Karpas-422 (cell line): ENCODE results near the gene C19orf81. TPM values are rescaled to one million over a fixed set of nuclear protein-coding genes. Genes with fewer than 3 reads are reported as not detected.

Experiments used
- DNase-seq: peaks from one replicate; pipeline ENCODE4 v3.0.0-alpha.2; 2015
- H2AFZ ChIP-seq: fragments of 200-600 bp; sonication (generic); 2 replicates; pipeline ENCODE4 v1.6.1; 2014; ENCODE audit warnings: antibody characterized with exemption, low read length, mixed read lengths
- H3K27ac ChIP-seq: fragments of 200-600 bp; sonication (generic); 2 replicates; pipeline ENCODE4 v1.5.1; 2014; ENCODE audit warnings: mild to moderate bottlenecking, low read length, moderate library complexity
- H3K27me3 ChIP-seq: fragments of 200-600 bp; sonication (generic); 2 replicates; pipeline ENCODE4 v1.6.1; 2014; ENCODE audit warnings: low read length, mixed read lengths
- H3K36me3 ChIP-seq: fragments of 200-600 bp; sonication (generic); 2 replicates; pipeline ENCODE4 v1.6.1; 2014; ENCODE audit warnings: low read length, mixed read lengths; ENCODE audit not compliant: insufficient read depth
- H3K4me1 ChIP-seq: fragments of 200-600 bp; sonication (generic); 2 replicates; pipeline ENCODE4 v1.6.1; 2014; ENCODE audit warnings: mild to moderate bottlenecking, low read length, mixed read lengths
- H3K4me2 ChIP-seq: fragments of 200-600 bp; sonication (generic); 2 replicates; pipeline ENCODE4 v1.6.1; 2014; ENCODE audit warnings: low read length, low read depth, mild to moderate bottlenecking; ENCODE audit not compliant: poor library complexity, severe bottlenecking
- H3K4me3 ChIP-seq: fragments of 200-600 bp; sonication (generic); 2 replicates; pipeline ENCODE4 v1.5.1; 2014; ENCODE audit warnings: mild to moderate bottlenecking, antibody characterized with exemption, low read length, mixed read lengths
- H3K79me2 ChIP-seq: fragments of 200-600 bp; sonication (generic); 2 replicates; pipeline ENCODE4 v1.6.1; 2014; ENCODE audit warnings: mild to moderate bottlenecking, low read length, mixed read lengths
- H3K9ac ChIP-seq: fragments of 200-600 bp; sonication (generic); 2 replicates; pipeline ENCODE4 v1.6.0; 2014; ENCODE audit warnings: low read length
- H3K9me2 ChIP-seq: fragments of 200-600 bp; sonication (generic), shearing (Covaris generic); replicated peaks from 2 replicates; pipeline ENCODE4 v1.6.0; 2014; ENCODE audit warnings: mild to moderate bottlenecking, low read length, moderate library complexity; ENCODE audit not compliant: insufficient read depth
- H3K9me3 ChIP-seq: fragments of 300-700, 200-600 bp; sonication (generic); 2 replicates; pipeline ENCODE4 v1.6.1; 2014; ENCODE audit warnings: low read length, mixed read lengths
- H4K20me1 ChIP-seq: fragments of 200-600 bp; sonication (generic); 2 replicates; pipeline ENCODE4 v1.6.1; 2014; ENCODE audit warnings: mild to moderate bottlenecking, antibody characterized with exemption, low read length, low read depth; ENCODE audit not compliant: insufficient read depth
- total RNA-seq: library from RNA; depleted of rRNA; stranded (reverse); fragments of >200 nt; shearing (Covaris generic); gene quantifications from 2 replicates; pipeline ENCODE4 v1.2.3, GENCODE V29; 2014; ENCODE audit warnings: low replicate concordance

The C19orf81 gene
- total RNA-seq, 1 experiment from 2014 or later: not detected

DNA sequence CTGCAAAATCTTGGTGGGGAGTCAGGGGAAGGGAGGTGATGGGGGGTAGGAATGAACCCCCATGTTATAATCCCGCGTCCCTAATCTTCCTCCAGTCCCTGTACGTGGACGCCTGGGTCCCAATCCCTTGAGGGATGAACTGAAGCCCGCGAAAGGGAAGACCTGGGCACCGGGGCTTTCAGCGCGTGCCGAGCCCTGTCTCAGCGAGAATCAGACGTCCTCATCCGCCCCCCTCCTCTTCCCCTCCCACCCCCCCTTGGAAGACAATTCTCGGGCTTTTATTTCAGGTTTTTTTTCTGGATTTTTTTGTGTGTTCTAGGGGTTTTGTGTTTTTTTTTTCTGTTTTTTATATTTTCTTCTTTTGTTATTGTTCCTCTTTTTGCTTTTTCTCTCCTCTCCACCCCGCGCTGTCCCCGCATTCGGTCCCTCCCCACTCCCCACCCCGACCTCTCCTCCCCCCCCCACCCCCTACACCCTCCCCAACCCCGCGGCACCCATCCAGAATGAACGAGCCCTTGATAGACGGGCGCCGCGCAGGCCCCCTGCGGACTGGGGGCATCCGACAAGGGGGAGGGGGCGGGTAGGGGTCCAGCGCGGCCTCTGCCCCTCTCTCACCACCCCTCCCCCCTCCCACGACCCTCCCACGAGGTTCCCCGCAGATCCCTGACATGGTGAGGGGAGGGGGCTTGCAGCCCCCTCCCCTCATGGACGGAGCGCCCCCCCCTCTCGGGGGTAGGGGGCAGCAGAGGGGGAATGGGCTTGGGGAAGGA is 10.3 kb downstream of the C19orf81 start:
- Histone ChIP-seq H3K4me2 (no peak overlapping the region), H3K4me3 (no peak overlapping the region), H3K4me1 (peaks cover 15% of the 10 kb centered on the region), H3K9me3 (no peaks in the 10 kb centered on the region), H3K27me3 (no peaks in the 10 kb centered on the region; the same call in 1 of the 2 replicates), H3K9me2 (no peaks in the 10 kb centered on the region), H4K20me1 (no peaks in the 10 kb centered on the region), H3K36me3 (no peaks in the 10 kb centered on the region), H3K9ac (no peak overlapping the region), H3K79me2 (no peaks in the 10 kb centered on the region), H2AFZ (no peak overlapping the region), H3K27ac (no peak overlapping the region)
- DNase-seq: no peak

DNA sequence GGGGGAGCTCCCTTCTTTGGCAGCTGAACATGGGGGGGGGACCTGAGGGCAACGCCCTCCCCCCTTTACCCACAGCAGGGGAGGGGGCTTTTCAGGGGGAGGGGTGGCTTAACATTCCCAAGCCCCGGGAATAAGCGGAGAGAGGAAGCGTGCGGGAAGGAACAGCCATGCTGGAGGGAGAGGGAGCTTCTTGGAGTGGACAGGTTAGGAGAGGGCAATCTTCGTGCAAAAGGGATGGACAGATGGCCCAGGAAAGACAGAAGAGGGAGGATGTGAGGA is 10.8 kb downstream of the C19orf81 start:
- Histone ChIP-seq H3K36me3 (no peaks in the 10 kb centered on the region), H3K79me2 (no peaks in the 10 kb centered on the region), H3K4me3 (no peak overlapping the region), H3K4me2 (no peak overlapping the region), H3K9me2 (no peaks in the 10 kb centered on the region), H3K4me1 (peaks cover 15% of the 10 kb centered on the region), H3K9me3 (no peaks in the 10 kb centered on the region), H3K27ac (no peak overlapping the region), H4K20me1 (no peaks in the 10 kb centered on the region), H2AFZ (no peak overlapping the region), H3K27me3 (no peaks in the 10 kb centered on the region; the same call in 1 of the 2 replicates), H3K9ac (no peak overlapping the region)
- no peak for DNase-seq

DNA sequence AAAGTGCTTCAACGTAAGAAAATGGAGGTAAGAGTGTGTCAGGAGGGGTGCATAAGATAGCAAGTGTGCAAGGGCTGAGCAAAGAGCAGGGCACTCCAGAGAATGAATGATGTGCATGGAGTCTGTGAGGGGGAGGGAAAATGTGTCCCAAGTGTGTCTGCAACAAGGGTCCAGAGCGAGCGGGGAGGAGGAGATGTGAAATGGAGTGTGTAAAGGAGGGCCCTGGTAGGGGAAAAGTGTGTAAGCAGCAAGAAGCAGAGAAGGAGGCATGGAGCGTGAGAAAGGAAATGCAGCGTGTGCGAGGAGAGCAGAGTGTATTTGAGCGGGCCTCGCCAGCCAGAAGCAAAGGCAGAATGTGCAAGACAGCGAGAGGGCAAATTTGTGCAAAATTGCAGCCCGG is 11.8 kb downstream of the C19orf81 start:
- H3K79me2 ChIP-seq: no peaks in the 10 kb centered on the region
- no peaks in the 10 kb centered on the region; the same call in 1 of the 2 replicates for H3K27me3 ChIP-seq
- no peak overlapping the region for H2AFZ ChIP-seq
- peaks cover 15% of the 10 kb centered on the region for H3K4me1 ChIP-seq
- no peaks in the 10 kb centered on the region for H3K9me3 ChIP-seq
- DNase-seq: peak; percentile 74
- no peak overlapping the region for H3K27ac ChIP-seq
- H4K20me1 ChIP-seq: no peaks in the 10 kb centered on the region
- no peak overlapping the region for H3K4me3 ChIP-seq
- no peak overlapping the region for H3K9ac ChIP-seq
- H3K9me2 ChIP-seq: no peaks in the 10 kb centered on the region
- H3K36me3 ChIP-seq: no peaks in the 10 kb centered on the region
- no peak overlapping the region for H3K4me2 ChIP-seq

DNA sequence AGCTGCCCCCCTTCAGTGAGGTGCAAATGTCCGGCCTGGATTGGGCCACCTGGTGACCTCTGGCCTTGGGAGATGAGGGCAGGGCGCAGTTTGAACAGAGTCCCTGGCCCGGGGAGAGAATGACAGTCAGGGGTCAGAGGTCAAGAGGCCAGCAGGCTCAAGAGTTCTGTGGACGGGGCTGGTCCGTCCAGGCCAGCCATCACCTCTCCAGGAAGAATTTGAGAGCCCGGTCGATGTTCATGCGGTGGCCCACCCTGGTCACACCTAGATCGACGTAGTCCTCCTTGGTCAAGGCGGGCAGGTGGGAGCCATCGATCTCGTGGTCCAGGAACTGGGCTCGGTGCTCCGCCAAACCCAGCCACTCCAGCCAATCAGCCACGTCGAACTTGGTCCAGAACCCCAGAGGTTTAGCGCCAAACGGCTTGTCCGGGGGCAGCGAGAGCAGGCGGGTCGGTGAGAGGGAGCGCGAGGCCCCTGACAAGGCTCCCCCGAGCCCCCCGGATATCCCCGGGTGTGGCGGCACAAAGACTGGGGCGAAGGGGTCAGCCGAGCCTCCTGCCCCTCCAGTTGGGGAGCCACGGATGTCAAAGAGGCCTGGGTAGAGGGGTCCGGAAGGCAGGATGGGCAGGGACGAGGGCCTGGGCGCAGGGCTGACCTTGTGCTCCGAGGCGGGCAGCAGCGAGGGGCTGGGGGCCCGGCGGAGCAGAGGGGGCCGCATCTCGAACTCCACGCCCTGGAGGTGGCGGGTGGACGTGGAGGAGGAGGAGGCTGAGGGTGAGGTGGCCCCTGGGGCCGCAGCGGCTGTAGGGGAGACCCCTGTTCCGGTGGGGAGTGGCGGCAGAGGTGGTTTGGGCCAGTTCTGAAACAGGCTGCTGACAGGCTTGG is 12.8 kb downstream of the C19orf81 start:
- Histone ChIP-seq H3K79me2 (no peaks in the 10 kb centered on the region), H2AFZ (no peak overlapping the region), H3K4me1 (peaks cover 15% of the 10 kb centered on the region), H3K27me3 (no peaks in the 10 kb centered on the region; the same call in 1 of the 2 replicates), H3K9me3 (no peaks in the 10 kb centered on the region), H3K4me3 (no peak overlapping the region), H3K27ac (no peak overlapping the region), H3K9ac (no peak overlapping the region), H3K36me3 (no peaks in the 10 kb centered on the region), H3K4me2 (no peak overlapping the region), H3K9me2 (no peaks in the 10 kb centered on the region), H4K20me1 (no peaks in the 10 kb centered on the region)
- no peak for DNase-seq

DNA sequence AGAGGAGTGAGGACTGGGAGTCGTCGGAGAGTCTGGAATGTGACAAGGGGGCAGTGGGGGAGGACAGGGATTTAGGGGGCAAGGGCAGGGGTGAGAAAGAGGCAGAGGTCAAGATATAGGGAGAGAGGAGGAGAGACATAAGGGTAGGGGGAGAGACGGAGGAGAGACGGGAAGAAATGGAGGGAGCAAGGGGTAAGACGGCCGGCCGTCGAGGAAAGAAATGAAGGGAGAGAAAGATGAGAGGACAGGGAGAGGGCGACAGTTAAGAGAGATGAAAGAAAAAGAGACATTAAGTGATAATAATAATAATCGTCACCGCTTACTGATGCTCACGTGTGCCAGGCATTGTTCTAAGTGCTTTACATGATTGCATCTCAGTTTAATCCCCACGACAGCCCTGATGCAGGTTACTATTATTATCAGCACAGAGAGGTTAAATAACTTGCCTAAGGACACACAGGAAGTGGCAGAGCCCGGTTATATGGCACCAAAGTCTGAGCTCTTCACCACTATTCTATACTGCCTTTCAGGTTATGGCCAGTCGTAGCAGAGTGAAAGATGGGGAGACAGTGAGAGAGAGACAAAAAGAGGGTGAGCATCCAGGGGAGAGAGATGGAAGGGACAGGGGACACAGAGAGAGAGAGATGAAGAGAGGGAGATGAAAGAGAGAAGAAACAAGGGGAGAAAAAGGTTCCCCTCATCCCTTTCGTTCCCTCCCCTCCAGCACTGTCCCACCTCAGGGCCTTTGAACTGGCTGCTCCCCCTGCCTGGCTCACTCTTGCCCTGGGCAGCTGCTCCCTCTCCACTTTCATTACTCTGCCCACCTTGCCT is 13.6 kb downstream of the C19orf81 start:
- H3K9me2 ChIP-seq: no peaks in the 10 kb centered on the region
- H3K4me3 ChIP-seq: no peak overlapping the region

DNA sequence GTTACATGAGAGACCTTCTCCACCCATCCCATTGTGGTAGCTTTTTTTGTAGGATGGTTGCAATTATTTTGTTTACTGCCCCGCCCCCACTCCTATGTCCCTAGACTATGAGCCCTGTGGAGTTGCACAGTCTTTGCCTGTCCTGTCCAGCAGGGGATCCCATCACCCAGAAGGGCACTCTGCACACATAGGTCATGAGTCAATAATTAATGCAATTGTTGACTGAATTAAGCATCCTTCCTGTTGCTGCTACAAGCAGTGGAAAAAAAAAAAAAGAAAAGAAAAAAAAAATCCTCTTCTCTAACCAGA is 14.2 kb downstream of the C19orf81 start:
- H3K4me3 ChIP-seq: no peak overlapping the region
- H3K27me3 ChIP-seq: no peaks in the 10 kb centered on the region; the same call in 1 of the 2 replicates
- H3K4me2 ChIP-seq: no peak overlapping the region
- H3K9me3 ChIP-seq: no peaks in the 10 kb centered on the region
- no peak overlapping the region for H3K9ac ChIP-seq
- H3K36me3 ChIP-seq: no peaks in the 10 kb centered on the region
- no peak overlapping the region for H2AFZ ChIP-seq
- peaks cover 11% of the 10 kb centered on the region for H3K4me1 ChIP-seq
- no peaks in the 10 kb centered on the region for H4K20me1 ChIP-seq
- no peaks in the 10 kb centered on the region for H3K9me2 ChIP-seq
- no peak overlapping the region for H3K27ac ChIP-seq
- no peaks in the 10 kb centered on the region for H3K79me2 ChIP-seq
- no peak for DNase-seq

More for the DNA sequence above, 13.6 kb downstream of the C19orf81 start:
- Histone ChIP-seq H3K9ac (no peak overlapping the region), H3K9me3 (no peaks in the 10 kb centered on the region), H3K4me1 (peaks cover 11% of the 10 kb centered on the region), H3K36me3 (no peaks in the 10 kb centered on the region), H3K27me3 (no peaks in the 10 kb centered on the region; the same call in 1 of the 2 replicates), H3K4me2 (no peak overlapping the region), H2AFZ (no peak overlapping the region), H3K27ac (no peak overlapping the region), H3K79me2 (no peaks in the 10 kb centered on the region), H4K20me1 (no peaks in the 10 kb centered on the region)
- DNase-seq: no peak

DNA sequence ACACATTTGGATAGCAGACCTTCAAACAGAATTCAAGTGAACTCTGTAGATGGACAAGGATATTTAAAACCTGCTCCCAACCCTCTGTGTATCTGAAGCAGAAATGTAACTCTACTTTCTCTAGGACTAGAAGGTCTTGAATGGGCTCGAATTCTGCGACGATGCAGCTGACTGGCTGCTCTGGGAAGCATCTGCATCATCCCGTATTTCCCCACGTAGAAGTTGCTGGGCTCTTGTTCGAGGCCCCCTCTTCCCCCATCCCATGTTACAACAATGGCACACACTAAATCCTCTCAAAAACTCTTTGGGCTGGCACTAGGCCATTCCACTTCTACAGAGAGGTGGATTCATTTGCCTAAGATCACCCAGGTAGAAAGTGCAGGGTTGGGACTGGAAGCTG is 15.0 kb downstream of the C19orf81 start:
- Histone ChIP-seq H3K4me3 (no peak overlapping the region), H3K36me3 (no peaks in the 10 kb centered on the region), H4K20me1 (no peaks in the 10 kb centered on the region), H3K27ac (no peak overlapping the region), H2AFZ (no peak overlapping the region), H3K27me3 (no peaks in the 10 kb centered on the region; the same call in 1 of the 2 replicates), H3K9ac (no peak overlapping the region), H3K4me1 (peaks cover 11% of the 10 kb centered on the region), H3K9me2 (no peaks in the 10 kb centered on the region), H3K79me2 (no peaks in the 10 kb centered on the region), H3K9me3 (no peaks in the 10 kb centered on the region), H3K4me2 (no peak overlapping the region)
- DNase-seq: no peak
